HG03175 (cell line): Measurements from ENCODE around the gene SIPA1L2.
A peak's percentile ranks its signal among the peaks of the same experiment; 100 is the strongest.

Experiments used
- ATAC-seq: cut with Tn5 transposase; IDR thresholded peaks from one replicate; pipeline ENCODE4 v1.9.1; 2021; ENCODE audit warnings: mild to moderate bottlenecking, moderate library complexity; ENCODE audit not compliant: unreplicated experiment

SIPA1L2 gene, protein sequence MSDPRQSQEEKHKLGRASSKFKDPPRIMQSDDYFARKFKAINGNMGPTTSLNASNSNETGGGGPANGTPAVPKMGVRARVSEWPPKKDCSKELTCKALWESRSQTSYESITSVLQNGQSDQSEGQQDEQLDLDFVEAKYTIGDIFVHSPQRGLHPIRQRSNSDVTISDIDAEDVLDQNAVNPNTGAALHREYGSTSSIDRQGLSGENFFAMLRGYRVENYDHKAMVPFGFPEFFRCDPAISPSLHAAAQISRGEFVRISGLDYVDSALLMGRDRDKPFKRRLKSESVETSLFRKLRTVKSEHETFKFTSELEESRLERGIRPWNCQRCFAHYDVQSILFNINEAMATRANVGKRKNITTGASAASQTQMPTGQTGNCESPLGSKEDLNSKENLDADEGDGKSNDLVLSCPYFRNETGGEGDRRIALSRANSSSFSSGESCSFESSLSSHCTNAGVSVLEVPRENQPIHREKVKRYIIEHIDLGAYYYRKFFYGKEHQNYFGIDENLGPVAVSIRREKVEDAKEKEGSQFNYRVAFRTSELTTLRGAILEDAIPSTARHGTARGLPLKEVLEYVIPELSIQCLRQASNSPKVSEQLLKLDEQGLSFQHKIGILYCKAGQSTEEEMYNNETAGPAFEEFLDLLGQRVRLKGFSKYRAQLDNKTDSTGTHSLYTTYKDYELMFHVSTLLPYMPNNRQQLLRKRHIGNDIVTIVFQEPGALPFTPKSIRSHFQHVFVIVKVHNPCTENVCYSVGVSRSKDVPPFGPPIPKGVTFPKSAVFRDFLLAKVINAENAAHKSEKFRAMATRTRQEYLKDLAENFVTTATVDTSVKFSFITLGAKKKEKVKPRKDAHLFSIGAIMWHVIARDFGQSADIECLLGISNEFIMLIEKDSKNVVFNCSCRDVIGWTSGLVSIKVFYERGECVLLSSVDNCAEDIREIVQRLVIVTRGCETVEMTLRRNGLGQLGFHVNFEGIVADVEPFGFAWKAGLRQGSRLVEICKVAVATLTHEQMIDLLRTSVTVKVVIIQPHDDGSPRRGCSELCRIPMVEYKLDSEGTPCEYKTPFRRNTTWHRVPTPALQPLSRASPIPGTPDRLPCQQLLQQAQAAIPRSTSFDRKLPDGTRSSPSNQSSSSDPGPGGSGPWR (N-terminal part only)

DNA sequence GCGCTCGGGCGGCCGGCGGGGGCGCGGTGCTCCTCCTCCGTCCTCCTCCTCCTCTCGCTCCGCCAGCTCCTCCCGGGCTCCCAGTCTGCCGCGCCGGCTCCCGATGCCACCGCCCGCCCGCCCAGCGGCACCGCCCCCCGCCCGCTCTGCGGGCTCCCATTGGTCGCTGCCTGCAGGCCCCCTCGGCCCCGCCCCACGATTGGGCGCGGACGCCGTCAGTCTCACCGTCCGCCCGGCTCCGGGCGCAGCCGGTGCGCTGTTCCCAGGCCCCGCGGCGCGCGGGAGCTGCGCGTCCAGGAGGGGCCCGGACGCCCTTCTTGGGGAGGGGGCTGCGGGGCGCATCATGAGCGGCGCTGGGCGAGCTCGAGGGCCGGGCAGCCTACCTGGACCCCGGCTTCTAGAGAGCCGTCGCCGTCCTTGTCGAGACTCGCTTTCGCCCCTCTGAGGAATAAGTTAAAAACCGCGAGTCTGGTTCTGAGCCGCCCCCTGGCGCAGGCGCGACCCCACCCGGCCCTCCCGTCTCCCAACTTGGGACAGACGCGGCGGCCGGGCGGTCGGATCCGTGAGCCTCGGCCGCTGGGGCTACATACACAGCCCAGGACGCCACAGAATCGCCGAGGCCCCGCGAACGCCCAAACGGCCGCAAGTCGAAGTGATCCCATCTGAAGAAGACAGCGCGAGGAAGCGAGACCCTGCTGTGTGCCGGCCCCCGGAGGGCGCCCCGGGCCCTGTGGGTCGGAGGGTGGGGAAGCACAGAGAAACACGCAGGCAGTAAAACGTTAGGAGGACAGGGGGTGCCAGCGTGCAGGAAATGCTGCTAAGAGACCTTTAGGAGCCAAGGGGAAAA lies at the start of gene SIPA1L2:
Gene SIPA1L2 (minus strand): TSS at position 87 of the 847 bp plus-strand sequence. CDS start 114,794 bp downstream, outside the sequence.
- peak; percentile 97 for ATAC-seq

DNA sequence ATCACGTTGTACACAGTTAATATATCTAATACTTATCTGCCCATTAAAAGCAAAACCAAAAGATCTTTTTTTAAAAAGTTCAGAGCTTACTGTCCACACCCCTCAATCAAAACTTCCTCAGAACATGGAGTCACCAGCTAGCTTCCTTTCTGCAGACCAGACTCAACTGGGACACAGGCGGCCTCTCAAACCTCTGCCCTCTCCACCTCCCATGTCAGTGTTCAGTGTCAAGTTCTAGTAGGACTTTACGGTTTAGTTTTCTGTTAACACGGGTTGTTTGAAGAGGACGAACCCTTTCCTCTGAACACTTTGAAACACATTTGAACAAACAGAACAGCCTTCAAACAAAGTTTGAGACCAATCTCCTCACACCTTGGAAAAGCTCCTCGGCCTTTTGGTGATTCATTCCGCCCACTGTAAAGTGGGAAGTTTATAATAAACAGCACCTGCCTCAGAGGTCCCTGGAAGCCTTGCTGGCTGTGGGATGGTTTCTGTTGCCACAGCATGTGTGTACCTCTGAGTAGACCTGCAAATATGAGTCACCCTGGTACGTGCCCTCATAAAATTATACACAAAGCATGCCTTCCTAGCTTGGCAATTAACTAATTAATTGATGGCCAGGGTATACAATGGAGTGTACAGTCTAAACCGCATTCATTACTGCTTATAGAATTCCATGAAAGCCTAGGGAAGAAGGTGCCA lies 48.4 kb upstream of the SIPA1L2 start:
- no peak for ATAC-seq

DNA sequence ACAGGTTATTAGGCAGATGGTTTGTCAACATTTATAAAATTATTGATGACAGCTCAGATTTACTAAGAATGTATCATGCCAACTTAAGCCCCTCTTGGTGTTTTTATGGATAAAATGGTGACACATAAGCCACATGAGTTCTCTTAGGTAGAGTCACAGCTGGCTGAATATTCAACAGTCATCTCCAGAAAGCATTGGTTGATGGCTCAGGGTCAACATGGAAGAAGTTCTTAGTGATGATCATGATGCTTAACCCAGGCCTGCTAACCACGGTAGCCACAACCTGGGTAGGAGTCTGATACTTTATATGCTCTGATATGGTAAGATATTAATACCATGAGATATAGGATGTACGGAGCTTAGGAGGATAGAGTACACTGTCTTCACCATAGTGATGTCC lies 46.4 kb upstream of the SIPA1L2 start:
- ATAC-seq, result no peak

DNA sequence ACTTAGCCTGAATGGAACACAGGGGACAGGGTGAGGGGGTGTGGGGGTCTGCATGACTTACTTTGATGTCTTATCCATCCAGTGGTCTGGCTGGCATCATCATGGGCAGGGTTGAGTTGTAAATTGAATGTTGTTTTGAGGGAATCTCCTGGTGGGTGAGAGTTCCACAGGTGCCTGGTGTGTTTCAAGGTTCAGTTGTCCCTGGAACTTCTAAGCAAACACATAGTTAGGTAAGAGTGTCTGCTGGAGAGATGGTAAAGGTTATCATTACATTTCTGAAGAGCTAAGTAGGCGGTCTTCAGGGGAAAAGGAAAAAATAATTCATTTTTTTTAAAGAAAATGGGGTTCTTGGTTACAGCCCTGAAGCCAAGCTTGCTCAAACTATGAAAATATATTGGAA lies 46.0 kb upstream of the SIPA1L2 start:
- no peak for ATAC-seq

DNA sequence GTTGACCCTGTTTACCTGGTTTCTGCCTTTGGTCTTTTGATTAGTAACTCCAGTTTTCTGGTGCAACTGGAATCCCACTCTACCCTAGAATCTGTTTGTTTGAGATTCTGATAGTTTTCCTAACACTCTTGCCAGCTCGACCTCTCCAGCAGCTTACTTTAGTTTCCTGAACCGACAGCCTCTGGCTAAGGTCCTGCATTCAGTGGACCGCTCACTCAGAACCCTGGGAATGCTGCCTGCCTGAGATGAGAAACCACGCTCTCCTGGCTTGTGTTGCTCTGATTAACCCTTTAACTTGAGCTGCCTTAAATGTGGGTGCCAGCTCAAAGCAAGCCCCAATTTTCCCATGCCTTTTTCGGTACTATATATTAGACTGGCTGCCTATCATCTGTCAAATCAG lies 45.3 kb upstream of the SIPA1L2 start:
- ATAC-seq, result no peak

DNA sequence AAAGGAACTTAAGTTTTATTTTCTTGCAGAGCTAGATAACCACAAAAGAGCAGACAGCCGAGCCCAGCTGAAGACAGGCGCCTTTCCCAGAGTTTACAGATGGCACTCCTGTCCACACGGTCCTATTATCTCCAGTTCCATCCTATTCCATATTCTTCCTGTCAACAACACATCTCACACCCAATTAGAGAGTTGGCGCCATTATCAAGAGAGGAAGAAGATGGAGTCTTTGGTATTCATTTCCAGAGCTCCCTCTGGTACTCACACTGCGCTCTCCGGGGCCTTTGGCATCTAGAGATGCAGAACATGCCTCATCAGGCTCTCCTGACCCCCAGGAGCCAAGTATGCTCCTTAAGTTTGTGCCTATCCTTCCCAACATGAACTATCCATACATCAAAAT lies 43.3 kb upstream of the SIPA1L2 start:
- no peak for ATAC-seq

DNA sequence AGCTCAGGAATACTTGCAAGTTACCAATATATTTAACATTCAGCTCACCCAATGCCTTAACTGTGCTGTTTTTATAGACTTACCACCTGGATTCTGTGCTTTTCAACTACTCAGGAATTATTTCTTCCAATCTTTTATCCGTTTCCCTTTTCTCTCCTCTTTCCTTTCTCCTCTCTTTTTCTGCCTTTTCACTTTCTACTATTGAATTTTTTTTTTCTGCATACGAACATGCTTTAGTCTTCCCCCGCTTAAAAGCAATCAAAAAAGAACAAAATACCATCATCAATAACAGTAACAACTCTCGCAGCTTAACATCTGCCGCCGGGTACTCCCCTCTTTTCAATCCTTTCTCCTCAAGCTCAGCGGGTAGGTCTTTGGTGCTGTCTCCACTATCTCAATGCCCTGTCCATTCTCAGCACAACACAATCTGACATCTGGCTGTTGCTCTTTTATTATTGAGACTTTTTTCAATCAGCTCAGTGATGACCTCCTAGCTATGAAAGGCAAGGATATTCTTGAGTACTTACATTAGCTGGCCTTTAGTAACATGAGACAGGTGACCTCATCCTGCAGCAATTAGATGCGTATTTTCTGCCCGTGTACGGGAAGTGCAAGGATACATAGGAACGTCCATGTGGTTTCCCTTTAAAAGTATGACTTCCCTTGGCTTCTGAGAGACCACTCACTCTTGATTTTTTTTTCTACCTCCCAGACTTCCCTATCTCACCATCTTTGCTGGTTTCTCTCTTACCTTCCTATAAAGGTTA lies 40.2 kb upstream of the SIPA1L2 start:
- ATAC-seq, result no peak

DNA sequence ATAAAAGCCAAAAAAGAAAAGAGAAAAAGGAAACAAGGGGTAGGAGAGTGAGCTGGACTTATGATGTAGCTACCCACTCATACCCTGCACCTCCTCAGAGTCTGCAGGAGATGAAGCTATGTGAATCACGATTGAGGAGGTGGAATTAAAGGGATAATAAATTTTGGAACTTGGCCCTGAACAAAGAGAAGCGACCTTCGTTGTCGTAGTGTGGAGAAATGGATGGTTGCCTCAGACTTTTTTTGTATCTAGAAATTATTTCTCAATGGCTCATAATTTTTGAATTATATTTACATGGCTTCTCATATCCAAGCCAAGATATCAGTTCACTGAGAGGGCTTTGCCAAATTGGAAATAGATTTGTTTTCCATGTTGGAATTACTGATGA lies 37.8 kb upstream of the SIPA1L2 start:
- ATAC-seq, result no peak

DNA sequence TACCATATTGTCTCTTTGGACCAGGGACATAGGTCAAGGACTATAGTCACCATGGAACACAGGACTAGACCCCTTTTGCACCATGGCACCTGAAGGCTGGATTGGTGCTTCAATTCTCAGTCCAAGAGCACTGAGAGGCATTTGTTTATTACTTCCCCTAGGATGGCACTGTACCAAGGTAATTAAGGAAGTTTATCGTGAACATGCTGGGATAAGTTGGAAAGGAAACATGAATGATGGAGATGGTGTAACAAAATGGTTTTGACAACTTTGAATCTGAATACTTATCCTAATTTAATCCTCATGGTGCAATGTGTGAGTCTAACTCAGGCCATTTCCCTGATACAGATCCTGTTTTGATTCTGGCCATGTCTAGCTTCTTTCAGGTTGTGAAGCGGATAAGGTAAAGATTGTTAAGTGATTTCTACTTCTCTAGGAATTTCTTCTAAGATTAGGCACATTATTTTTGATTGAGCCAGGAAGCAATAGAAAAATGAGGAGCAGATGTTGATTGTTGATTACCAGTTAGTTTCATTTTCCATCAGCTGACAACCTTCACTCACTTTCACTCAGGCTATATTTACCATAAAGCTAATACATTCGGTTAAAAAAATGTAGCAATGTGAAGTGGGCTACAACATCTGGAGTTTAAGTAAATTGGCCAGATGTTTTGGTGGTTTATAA lies 37.3 kb upstream of the SIPA1L2 start:
- ATAC-seq, result no peak

DNA sequence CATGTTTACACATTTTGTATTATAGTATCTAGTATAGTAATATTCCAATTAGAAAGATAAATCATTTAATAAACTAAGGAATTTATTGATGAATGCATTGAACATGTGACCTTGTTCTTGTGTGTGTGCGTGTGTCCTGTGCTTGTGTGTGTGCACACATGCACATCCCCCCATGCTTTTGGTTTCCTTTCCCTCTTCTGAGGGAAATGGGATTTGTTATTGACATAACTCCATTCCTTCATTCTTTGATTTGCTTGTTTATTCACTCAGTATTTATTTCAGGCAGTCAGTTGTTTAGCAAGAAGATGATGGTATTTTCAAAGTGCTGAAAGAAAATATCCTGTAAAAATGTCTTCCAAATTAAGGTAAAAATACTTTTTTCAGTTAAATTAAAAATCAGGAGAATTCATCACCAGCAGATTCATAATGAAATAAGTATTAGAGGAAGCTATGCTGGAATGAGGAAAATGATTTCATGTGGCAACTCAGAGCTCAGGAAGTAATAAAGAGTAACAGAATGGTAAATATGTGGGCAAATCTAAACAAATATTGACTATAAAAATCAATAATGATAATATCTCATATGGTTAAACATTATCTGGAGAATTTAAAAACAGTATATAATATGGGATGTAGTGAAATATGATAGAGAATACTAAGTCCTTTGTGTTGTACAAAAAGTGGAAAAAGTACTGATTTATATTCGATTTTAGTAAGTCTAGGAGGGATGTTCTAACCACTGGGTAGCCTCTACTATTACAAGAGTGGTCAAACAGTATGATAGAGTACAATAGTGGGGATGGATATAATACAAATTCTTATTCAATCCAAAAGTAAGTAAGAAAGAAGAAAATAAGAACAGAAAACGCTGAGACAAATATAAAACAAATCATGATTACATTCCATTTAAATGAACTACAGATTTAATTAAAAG lies 35.2 kb upstream of the SIPA1L2 start:
- ATAC-seq, result no peak

DNA sequence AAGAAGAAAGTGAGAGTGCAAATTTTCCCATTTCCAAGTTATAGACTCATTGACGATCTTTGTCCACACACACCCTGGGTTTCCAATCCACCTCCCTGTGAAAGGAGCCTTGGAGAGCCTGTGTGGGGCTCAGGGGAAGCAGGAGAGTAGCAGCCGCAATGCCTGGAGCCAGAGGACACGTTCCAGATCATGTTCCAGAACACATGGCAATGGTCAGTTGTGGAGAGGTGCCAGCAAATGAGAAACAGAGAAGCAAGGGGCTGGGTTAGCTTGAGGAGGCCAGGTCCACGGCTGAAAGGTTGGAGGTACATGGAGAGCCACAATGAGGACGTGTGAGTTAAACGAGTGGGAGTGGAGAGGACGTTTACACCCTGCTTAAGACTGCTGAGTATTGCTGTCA lies 33.0 kb upstream of the SIPA1L2 start:
- ATAC-seq, result no peak

DNA sequence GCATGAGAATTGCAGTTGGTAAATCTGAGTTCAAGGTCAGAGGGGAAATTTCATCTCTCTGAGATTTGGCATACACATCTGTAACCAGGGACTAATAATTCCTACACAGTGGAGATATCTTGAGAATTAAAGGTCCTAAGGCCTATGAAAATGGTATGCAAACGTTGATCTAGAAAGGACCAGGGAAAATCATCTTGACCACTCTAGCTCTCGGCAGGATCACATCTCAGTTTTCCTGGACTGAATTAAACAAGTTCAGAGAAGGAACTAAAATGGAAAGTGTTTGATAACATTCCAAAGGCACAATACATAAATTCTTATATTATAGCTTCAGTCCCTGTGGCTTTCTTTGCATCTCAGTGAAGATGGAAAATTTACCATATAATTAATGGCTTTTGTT lies 28.5 kb upstream of the SIPA1L2 start:
- ATAC-seq, result no peak

DNA sequence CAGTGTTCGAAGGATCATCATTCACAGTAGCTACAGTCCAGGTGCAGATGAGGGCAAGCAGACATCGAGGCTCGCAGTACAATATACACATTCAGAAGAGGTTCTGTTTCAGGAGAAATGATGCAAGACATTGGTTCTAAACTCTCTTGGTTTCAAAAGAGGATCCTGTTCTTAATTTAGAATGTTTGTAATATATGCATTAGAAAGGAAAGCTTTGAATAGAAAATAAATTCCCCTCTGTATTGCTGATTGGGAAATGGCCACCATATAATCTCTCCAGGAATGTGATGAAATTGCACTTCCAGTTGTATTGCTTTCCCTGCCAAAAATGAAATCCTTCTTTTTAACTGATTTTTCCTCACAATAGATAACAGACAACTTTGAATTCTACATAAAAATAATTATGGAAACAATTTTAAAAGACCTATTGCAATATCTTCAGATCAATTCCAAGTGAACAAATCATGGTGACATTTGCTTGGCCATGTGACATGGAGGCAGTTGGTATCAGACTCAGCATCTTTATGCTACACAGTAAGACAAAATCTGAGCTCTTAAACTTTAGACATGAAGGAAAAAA lies 27.6 kb upstream of the SIPA1L2 start:
- ATAC-seq, result no peak

DNA sequence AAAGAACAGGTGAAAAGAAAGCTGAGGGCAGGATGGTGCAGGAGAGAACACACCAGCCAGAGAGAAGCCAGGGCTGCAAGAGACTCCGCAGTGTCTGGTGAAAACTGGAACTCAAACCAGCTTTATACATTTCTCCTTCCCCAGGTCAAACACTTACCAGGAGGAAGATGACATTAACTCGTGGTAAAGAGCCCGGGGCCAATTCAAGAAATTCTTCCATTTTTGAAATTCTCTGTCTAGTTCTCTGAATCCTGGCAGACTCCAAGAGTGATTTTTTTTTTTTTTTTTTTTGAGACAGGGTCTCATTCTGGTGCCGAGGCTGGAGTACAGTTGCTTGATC lies 25.8 kb upstream of the SIPA1L2 start:
- ATAC-seq, result no peak

DNA sequence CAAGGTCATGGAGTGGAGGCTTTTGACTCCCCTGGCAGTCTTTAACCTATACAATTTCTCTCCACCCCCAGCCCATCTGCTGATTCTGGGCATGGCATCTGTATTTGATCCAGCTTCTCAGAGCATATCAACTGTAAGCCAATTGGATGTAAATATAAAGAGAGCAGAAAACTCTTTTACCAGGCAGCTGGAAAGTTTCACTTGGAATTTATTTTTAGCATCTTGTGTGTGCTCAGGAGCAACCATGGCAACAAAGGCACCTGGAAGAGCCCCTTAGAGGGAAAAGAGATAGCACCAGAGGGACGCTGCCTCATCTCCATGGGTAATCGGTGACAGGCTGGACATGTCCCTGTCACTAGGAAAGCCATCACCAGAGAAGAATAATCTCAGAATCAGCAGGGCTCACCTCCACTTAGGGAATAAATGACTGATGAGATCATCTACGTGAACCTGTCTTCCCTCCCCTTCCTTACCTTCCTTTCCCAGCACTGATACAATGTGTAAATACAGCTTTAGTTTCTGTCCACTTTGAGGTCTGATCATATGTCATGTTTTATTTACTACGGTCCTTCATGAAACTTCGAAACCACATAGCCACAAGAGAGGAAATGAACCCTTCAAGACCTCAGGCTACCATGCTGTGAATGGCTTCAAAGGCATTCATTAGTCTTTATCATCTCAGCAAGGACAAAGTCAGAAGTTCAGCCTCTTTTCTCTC lies 25.3 kb upstream of the SIPA1L2 start:
- ATAC-seq, result peak; percentile 90

DNA sequence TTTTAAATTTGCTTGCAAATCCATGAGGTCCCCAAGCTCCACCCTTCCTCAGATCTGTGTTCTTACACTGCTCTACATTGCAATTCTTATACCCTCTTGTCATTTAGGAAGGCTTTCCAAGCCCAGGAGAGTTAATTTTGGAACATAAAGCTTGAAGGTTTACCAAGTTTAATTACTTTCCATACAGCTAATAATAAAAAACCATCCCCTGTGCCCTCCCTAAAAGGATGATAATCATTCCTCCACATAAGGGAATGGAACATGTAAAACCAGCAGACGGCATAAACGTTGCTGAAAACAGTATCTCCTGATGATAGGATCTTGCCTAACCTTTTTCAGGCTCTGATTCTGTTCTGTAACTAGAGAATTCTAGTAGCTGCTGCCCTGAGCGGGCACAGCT lies 23.9 kb upstream of the SIPA1L2 start:
- no peak for ATAC-seq

DNA sequence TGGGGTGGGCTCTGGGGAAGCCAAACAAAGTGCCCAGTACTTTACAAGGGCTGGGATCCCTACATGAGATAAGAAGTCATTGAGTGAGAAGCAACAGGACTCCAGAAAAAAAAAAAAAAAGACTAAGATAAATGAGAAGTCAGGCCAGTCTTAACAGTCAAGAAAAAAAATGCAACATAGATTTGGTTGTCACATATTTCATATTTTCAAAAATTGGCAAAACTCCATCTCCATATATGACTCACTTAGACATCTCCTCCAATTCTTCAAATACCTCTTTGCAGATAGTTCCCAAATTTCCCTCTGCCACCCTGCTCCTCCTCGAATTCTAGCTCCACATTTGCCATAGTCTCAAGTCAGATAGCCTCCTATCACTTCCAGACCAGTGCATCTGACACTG lies 20.9 kb upstream of the SIPA1L2 start:
- ATAC-seq, result no peak
